Measurements from ENCODE around the gene MAP4.

MAP4 gene

GRCh38 chr3:47885168-47885567 lies 131.0 kb downstream of the MAP4 start:
- ATAC-seq = no peak
- TF ChIP-seq ZFP3 (CRISPR knock-in tag; IDR thresholded peaks at IDR 0.05) (no peak), ZNF70 (CRISPR knock-in tag; IDR thresholded peaks at IDR 0.05) (no peak), ZC3H10 (CRISPR knock-in tag; IDR thresholded peaks at IDR 0.05) (no peak), OSR1 (CRISPR knock-in tag; IDR thresholded peaks at IDR 0.05) (no peak), TCF4 (CRISPR knock-in tag; IDR thresholded peaks at IDR 0.05; ENCODE audit: borderline replicate concordance) (no peak), PATZ1 (CRISPR knock-in tag; IDR thresholded peaks at IDR 0.05; ENCODE audit: borderline replicate concordance) (no peak), CSRNP3 (CRISPR knock-in tag; IDR thresholded peaks at IDR 0.05) (no peak), ARNTL (CRISPR knock-in tag; IDR thresholded peaks at IDR 0.05; ENCODE audit: borderline replicate concordance, low read depth) (no peak), POU6F1 (CRISPR knock-in tag; IDR thresholded peaks at IDR 0.05; ENCODE audit: borderline replicate concordance, low read depth) (no peak), GLIS3 (CRISPR knock-in tag; IDR thresholded peaks at IDR 0.05) (no peak), SNAI2 (CRISPR knock-in tag; IDR thresholded peaks at IDR 0.05) (no peak), TOX (CRISPR knock-in tag; IDR thresholded peaks at IDR 0.05; ENCODE audit: borderline replicate concordance) (no peak), ZFP30 (CRISPR knock-in tag; IDR thresholded peaks at IDR 0.05) (no peak), ZNF565 (CRISPR knock-in tag; conservative IDR thresholded peaks at IDR 0.05; ENCODE audit: low read depth) (no peak), CSDC2 (CRISPR knock-in tag; IDR thresholded peaks at IDR 0.05) (no peak), CREB5 (CRISPR knock-in tag; IDR thresholded peaks at IDR 0.05; ENCODE audit: low read depth) (no peak), ZNF8 (CRISPR knock-in tag; IDR thresholded peaks at IDR 0.05) (no peak), RARB (CRISPR knock-in tag; IDR thresholded peaks at IDR 0.05) (no peak), PPARA (CRISPR knock-in tag; IDR thresholded peaks at IDR 0.05; ENCODE audit: borderline replicate concordance) (no peak), ESRRG (CRISPR knock-in tag; IDR thresholded peaks at IDR 0.05) (no peak)

GRCh38 chr3:47884603-47885002 lies 131.6 kb downstream of the MAP4 start:
- no peak for ATAC-seq
- TF ChIP-seq ZNF565 (CRISPR knock-in tag; conservative IDR thresholded peaks at IDR 0.05; ENCODE audit: low read depth) (no peak), BACH2 (CRISPR knock-in tag; IDR thresholded peaks at IDR 0.05; ENCODE audit: borderline replicate concordance) (no peak), GLIS3 (CRISPR knock-in tag; IDR thresholded peaks at IDR 0.05) (no peak)

GRCh38 chr3:47882338-47882737 lies 133.9 kb downstream of the MAP4 start:
- TF ChIP-seq ZNF8 (CRISPR knock-in tag; IDR thresholded peaks at IDR 0.05) (no peak), ZFP30 (CRISPR knock-in tag; IDR thresholded peaks at IDR 0.05) (no peak), CSRNP3 (CRISPR knock-in tag; IDR thresholded peaks at IDR 0.05) (no peak), PATZ1 (CRISPR knock-in tag; IDR thresholded peaks at IDR 0.05; ENCODE audit: borderline replicate concordance) (no peak), RARB (CRISPR knock-in tag; IDR thresholded peaks at IDR 0.05) (no peak), TCF4 (CRISPR knock-in tag; IDR thresholded peaks at IDR 0.05; ENCODE audit: borderline replicate concordance) (no peak), ARNTL (CRISPR knock-in tag; IDR thresholded peaks at IDR 0.05; ENCODE audit: borderline replicate concordance, low read depth) (no peak), CREB5 (CRISPR knock-in tag; IDR thresholded peaks at IDR 0.05; ENCODE audit: low read depth) (no peak), ZFP3 (CRISPR knock-in tag; IDR thresholded peaks at IDR 0.05) (no peak), SNAI2 (CRISPR knock-in tag; IDR thresholded peaks at IDR 0.05) (no peak), OSR1 (CRISPR knock-in tag; IDR thresholded peaks at IDR 0.05) (no peak), ZC3H10 (CRISPR knock-in tag; IDR thresholded peaks at IDR 0.05) (no peak), PPARA (CRISPR knock-in tag; IDR thresholded peaks at IDR 0.05; ENCODE audit: borderline replicate concordance) (no peak), GLIS3 (CRISPR knock-in tag; IDR thresholded peaks at IDR 0.05) (no peak), TSHZ2 (CRISPR knock-in tag; IDR thresholded peaks at IDR 0.05) (no peak), BACH2 (CRISPR knock-in tag; IDR thresholded peaks at IDR 0.05; ENCODE audit: borderline replicate concordance) (no peak)
- no peak; the same call in 2 of the 3 replicates for ATAC-seq
